ENCODE results near the gene RREB1. TPM values are rescaled to one million over a fixed set of nuclear protein-coding genes. Genes with fewer than 3 reads are reported as not detected.

Gene RREB1
- total RNA-seq, 2 experiments from 2014 or later = 37.0 to 39.1 TPM

- Mint-ChIP-seq H3K27me3 (no peaks in the 10 kb centered on the region), H3K27ac (no peak overlapping the region), H3K36me3 (peaks cover 11% of the 10 kb centered on the region), H3K4me3 (no peak overlapping the region), H3K9me3 (no peaks in the 10 kb centered on the region), H3K4me1 (no peaks in the 10 kb centered on the region)
- ATAC-seq (ENCODE audit: low read depth) = no peak
- POLR2A ChIA-PET = no interaction called here
- DNase-seq = no peak
Measured at GRCh38 chr6:7207720-7208119, 100.0 kb downstream of the RREB1 start.

DNA sequence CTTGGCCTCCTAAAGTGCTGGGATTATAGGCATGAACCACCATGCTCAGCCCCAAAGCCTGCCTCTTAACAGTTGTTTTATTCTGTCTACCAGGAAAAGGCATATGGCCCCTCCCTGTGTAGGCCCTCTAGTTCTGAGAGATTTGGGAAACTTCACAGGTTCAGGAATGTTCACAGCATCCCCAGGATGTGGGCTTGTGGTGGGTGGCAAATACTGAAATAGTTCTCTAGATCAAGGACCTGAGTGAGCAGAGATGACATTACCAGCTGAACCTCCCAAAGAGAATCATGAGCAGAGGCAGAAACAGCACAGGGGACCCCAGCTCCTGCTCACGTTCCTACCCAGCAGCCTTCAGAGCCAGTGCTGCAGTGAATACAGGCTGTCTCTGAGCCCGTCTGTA lies 105.7 kb downstream of the RREB1 start:
- Mint-ChIP-seq H3K36me3 (peaks cover 28% of the 10 kb centered on the region), H3K4me1 (peaks cover 19% of the 10 kb centered on the region), H3K27me3 (no peaks in the 10 kb centered on the region), H3K9me3 (no peaks in the 10 kb centered on the region), H3K27ac (no peak overlapping the region), H3K4me3 (no peak overlapping the region)
- ATAC-seq (ENCODE audit: low read depth) (no peak), DNase-seq (no peak)
- POLR2A ChIA-PET = no interaction called here

- DNase-seq = no peak
- no peak overlapping the region for H3K4me3 Mint-ChIP-seq
- H3K4me1 Mint-ChIP-seq = peaks cover 21% of the 10 kb centered on the region
- no peak for ATAC-seq (ENCODE audit: low read depth)
- H3K27me3 Mint-ChIP-seq = no peaks in the 10 kb centered on the region
- H3K9me3 Mint-ChIP-seq = no peaks in the 10 kb centered on the region
- peaks cover 28% of the 10 kb centered on the region for H3K36me3 Mint-ChIP-seq
- H3K27ac Mint-ChIP-seq = peak overlapping the region; percentile 2
- POLR2A ChIA-PET = no interaction called here
Measured at GRCh38 chr6:7214468-7214867, 106.7 kb downstream of the RREB1 start.

- H3K27ac Mint-ChIP-seq = no peak overlapping the region
- H3K4me3 Mint-ChIP-seq = no peak overlapping the region
- H3K4me1 Mint-ChIP-seq = peaks cover 21% of the 10 kb centered on the region
- ATAC-seq (ENCODE audit: low read depth) (no peak), DNase-seq (no peak)
- POLR2A ChIA-PET = no interaction called here
- no peaks in the 10 kb centered on the region for H3K9me3 Mint-ChIP-seq
- no peaks in the 10 kb centered on the region for H3K27me3 Mint-ChIP-seq
- peaks cover 28% of the 10 kb centered on the region for H3K36me3 Mint-ChIP-seq
Measured at GRCh38 chr6:7215131-7215530, 107.4 kb downstream of the RREB1 start.

- peak overlapping the region; percentile 47 for H3K27ac Mint-ChIP-seq
- ATAC-seq (ENCODE audit: low read depth) (no peak), DNase-seq (no peak)
- no peaks in the 10 kb centered on the region for H3K27me3 Mint-ChIP-seq
- POLR2A ChIA-PET = no interaction called here
- no peaks in the 10 kb centered on the region for H3K9me3 Mint-ChIP-seq
- H3K36me3 Mint-ChIP-seq = peaks cover 26% of the 10 kb centered on the region
- H3K4me3 Mint-ChIP-seq = no peak overlapping the region
- peaks cover 21% of the 10 kb centered on the region for H3K4me1 Mint-ChIP-seq
Measured at GRCh38 chr6:7215798-7216231, 108.1 kb downstream of the RREB1 start.

DNA sequence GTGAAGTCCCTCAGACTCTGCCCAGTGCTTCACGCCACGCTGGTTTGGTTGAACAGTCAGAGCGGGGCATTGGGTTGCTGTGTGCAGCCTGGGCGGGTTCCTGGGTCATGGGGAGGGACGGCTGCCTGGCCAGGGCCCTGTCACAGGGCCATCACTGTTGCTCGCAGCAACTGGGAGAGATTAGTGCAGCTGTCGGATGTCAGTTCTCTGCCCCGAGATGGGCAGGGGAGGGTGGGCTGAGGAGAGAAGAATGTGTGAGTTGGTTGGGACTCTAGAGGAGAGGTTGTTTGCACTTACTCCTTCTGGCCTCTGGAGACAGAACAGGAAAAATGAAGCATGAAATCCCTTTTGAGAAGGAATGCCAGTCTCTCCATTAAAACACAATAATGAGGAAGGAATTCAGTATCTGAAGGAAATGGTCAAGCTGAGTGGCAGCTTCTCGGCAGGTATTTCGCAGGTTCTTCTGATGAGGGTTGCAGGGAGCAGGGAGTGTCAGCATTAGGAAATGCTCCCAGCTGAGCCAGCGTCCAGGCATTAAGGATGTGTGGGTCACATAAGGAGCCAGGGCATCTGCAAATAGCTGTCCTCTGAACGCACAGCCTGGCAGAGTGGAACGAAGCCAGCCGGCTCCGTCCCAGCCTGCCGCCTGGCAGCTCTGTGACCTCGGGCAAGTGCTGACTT lies 109.3 kb downstream of the RREB1 start:
- H3K4me1 Mint-ChIP-seq = peaks cover 21% of the 10 kb centered on the region
- POLR2A ChIA-PET = no interaction called here
- DNase-seq (no peak), ATAC-seq (ENCODE audit: low read depth) (no peak)
- H3K27me3 Mint-ChIP-seq = no peaks in the 10 kb centered on the region
- H3K27ac Mint-ChIP-seq = peak overlapping the region; percentile 54
- no peaks in the 10 kb centered on the region for H3K9me3 Mint-ChIP-seq
- H3K4me3 Mint-ChIP-seq = no peak overlapping the region
- peaks cover 28% of the 10 kb centered on the region for H3K36me3 Mint-ChIP-seq

GRCh38 chr6:7218406-7218988 lies 110.7 kb downstream of the RREB1 start:
- Mint-ChIP-seq H3K4me3 (no peak overlapping the region), H3K4me1 (peaks cover 18% of the 10 kb centered on the region), H3K27me3 (no peaks in the 10 kb centered on the region), H3K9me3 (no peaks in the 10 kb centered on the region), H3K36me3 (peaks cover 30% of the 10 kb centered on the region), H3K27ac (no peak overlapping the region)
- ATAC-seq (ENCODE audit: low read depth) (no peak), DNase-seq (no peak)
- POLR2A ChIA-PET = interaction anchor here (0.6 kb wide), 2 partner anchors 66 to 226 kb away, joined by 3 read pairs; no protein-coding TSS in a partner anchor

DNA sequence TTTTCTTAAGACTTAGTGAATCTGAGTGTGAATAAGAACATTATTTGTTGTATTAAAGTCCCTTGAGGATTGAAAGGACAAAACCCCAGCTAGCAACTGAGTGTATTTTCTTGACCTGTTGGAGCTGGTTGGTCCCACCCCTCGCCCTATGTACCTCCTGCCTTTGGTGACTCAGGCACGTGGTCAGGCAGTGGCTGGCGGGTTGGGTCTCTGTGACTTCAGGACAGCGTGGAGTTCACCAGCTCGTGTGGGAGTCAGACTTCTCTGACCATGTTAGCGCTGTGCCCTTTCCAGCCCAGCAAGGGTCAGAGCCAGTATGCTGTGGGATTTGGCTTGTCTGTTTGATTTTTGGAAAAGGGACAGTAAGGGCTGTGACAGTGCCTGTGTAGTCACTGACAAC lies 111.5 kb downstream of the RREB1 start:
- POLR2A ChIA-PET = no interaction called here
- peak; percentile 35 for ATAC-seq (ENCODE audit: low read depth)
- Mint-ChIP-seq H3K4me3 (no peak overlapping the region), H3K27me3 (no peaks in the 10 kb centered on the region), H3K4me1 (peaks cover 16% of the 10 kb centered on the region), H3K9me3 (no peaks in the 10 kb centered on the region), H3K27ac (peak overlapping the region; percentile 12), H3K36me3 (peaks cover 31% of the 10 kb centered on the region)
- DNase-seq = no peak

DNA sequence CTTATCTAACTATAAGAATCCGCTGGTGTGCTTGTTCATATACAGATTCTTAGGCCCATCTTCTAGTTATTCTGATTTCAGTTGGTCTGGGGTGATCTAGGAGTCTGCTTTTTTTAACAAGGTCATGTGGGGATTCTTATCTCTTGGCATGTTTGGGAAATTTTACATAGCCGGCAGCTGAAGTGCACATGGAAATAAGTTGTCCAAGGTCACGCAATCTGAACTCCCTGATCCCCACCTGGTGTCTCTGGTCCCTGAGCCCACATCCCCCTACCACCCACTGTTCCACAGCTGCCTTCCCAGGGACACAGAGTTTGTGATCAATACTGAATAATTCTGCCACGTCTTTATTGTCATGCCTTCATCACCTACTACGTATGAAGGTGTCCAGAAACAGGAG lies 114.4 kb downstream of the RREB1 start:
- DNase-seq (no peak), ATAC-seq (ENCODE audit: low read depth) (no peak)
- H3K9me3 Mint-ChIP-seq = no peaks in the 10 kb centered on the region
- H3K36me3 Mint-ChIP-seq = peaks cover 17% of the 10 kb centered on the region
- no peak overlapping the region for H3K27ac Mint-ChIP-seq
- POLR2A ChIA-PET = no interaction called here
- peaks cover 5% of the 10 kb centered on the region for H3K4me1 Mint-ChIP-seq
- H3K27me3 Mint-ChIP-seq = no peaks in the 10 kb centered on the region
- H3K4me3 Mint-ChIP-seq = no peak overlapping the region

- no peaks in the 10 kb centered on the region for H3K27me3 Mint-ChIP-seq
- no peak overlapping the region for H3K27ac Mint-ChIP-seq
- H3K4me1 Mint-ChIP-seq = peaks cover 3% of the 10 kb centered on the region
- H3K4me3 Mint-ChIP-seq = no peak overlapping the region
- H3K36me3 Mint-ChIP-seq = peaks cover 26% of the 10 kb centered on the region
- POLR2A ChIA-PET = interaction anchor here (0.6 kb wide), 1 partner anchor 26 kb away, joined by 6 read pairs; no protein-coding TSS in a partner anchor
- no peak for ATAC-seq (ENCODE audit: low read depth)
- DNase-seq = no peak
- H3K9me3 Mint-ChIP-seq = no peaks in the 10 kb centered on the region
Measured at GRCh38 chr6:7224731-7225130, 117.0 kb downstream of the RREB1 start.

DNA sequence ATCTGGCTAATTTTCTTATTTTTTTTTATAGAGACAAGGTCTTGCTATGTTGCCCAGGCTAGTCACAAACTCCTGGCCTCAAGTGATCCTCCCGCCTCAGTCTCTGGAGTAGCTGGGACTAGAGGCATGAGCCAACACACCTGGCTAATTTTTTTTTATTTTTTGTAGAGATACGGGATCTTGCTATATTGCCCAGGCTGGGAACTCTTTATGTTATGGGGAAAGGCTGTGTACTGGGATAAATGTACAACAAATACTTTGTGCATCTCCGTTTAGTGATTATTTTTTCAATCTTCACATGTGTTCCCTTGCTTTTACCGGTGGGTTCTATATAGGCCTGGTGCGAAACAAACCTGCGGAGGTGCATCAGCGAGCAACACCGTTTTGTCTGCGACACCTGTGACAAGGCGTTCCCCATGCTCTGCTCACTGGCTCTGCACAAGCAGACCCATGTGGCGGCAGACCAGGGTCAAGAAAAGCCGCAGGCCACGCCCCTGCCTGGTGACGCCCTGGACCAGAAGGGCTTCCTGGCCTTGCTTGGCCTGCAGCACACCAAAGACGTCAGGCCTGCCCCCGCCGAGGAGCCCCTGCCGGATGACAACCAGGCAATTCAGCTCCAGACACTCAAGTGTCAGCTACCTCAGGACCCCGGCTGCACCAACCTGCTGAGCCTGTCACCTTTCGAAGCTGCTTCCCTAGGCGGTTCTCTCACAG lies 121.1 kb downstream of the RREB1 start:
- no peak overlapping the region for H3K4me3 Mint-ChIP-seq
- peaks cover 28% of the 10 kb centered on the region for H3K36me3 Mint-ChIP-seq
- DNase-seq (no peak), ATAC-seq (ENCODE audit: low read depth) (no peak)
- POLR2A ChIA-PET = no interaction called here
- no peak overlapping the region for H3K27ac Mint-ChIP-seq
- no peaks in the 10 kb centered on the region for H3K27me3 Mint-ChIP-seq
- no peaks in the 10 kb centered on the region for H3K9me3 Mint-ChIP-seq
- peaks cover 14% of the 10 kb centered on the region for H3K4me1 Mint-ChIP-seq

DNA sequence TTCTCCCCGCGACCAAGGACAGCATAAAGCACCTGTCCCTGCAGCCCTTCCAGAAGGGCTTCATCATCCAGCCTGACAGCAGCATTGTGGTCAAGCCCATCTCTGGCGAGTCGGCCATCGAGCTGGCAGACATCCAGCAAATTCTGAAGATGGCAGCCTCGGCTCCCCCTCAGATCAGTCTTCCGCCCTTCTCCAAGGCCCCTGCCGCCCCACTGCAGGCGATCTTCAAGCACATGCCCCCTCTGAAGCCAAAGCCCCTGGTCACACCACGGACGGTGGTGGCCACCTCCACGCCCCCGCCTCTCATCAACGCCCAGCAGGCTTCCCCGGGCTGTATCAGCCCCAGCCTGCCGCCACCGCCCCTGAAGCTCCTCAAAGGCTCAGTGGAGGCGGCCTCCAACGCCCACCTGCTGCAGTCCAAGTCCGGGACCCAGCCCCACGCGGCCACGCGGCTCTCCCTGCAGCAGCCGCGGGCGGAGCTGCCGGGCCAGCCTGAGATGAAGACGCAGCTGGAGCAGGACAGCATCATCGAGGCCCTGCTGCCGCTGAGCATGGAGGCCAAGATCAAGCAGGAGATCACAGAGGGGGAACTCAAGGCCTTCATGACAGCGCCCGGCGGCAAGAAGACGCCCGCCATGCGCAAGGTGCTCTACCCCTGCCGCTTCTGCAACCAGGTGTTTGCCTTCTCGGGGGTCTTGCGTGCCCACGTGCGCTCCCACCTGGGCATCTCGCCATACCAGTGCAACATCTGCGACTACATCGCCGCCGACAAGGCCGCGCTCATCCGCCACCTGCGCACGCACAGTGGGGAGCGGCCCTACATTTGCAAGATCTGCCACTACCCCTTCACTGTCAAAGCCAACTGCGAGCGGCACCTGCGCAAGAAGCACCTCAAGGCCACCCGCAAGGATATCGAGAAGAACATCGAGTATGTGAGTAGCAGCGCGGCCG lies 121.9 kb downstream of the RREB1 start:
- ATAC-seq (ENCODE audit: low read depth) (no peak), DNase-seq (no peak)
- POLR2A ChIA-PET = no interaction called here
- peaks cover 16% of the 10 kb centered on the region for H3K4me1 Mint-ChIP-seq
- no peaks in the 10 kb centered on the region for H3K27me3 Mint-ChIP-seq
- H3K4me3 Mint-ChIP-seq = no peak overlapping the region
- H3K9me3 Mint-ChIP-seq = no peaks in the 10 kb centered on the region
- H3K27ac Mint-ChIP-seq = no peak overlapping the region
- peaks cover 29% of the 10 kb centered on the region for H3K36me3 Mint-ChIP-seq

DNA sequence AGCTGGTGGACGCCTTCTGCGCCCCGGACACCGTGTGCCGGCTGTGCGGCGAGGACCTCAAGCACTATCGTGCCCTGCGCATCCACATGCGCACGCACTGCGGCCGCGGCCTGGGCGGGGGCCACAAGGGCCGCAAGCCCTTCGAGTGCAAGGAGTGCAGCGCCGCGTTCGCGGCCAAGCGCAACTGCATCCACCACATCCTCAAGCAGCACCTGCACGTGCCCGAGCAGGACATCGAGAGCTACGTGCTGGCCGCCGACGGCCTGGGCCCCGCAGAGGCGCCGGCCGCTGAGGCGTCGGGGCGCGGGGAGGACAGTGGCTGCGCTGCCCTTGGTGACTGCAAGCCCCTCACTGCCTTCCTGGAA lies 122.5 kb downstream of the RREB1 start:
- H3K36me3 Mint-ChIP-seq = peaks cover 31% of the 10 kb centered on the region
- POLR2A ChIA-PET = no interaction called here
- no peaks in the 10 kb centered on the region for H3K27me3 Mint-ChIP-seq
- no peaks in the 10 kb centered on the region for H3K9me3 Mint-ChIP-seq
- H3K4me1 Mint-ChIP-seq = peaks cover 18% of the 10 kb centered on the region
- no peak for DNase-seq
- no peak overlapping the region for H3K27ac Mint-ChIP-seq
- H3K4me3 Mint-ChIP-seq = no peak overlapping the region
- ATAC-seq (ENCODE audit: low read depth) = no peak
